Body of pancreas (tissue), 4 donors: Measurements from ENCODE around the gene TRPV6.

Source experiments
- POLR2A ChIP-seq, 3 donors: fragments of 450-650 bp; IDR thresholded peaks; one replicate each; pipeline ENCODE4 v1.6.1; 2016; ENCODE audit warnings: antibody characterized with exemption in 3 of 3, mild to moderate bottlenecking in 2 of 3
- TF ChIP-seq, protein P1 (sequence below), 7 experiments: fragments of 450-650 bp in 4 of 7; fragments of 200-600 bp in 3 of 7; sonication (generic) in 3 of 7; IDR thresholded peaks; one replicate each; pipeline ENCODE4 v1.5.1; 2016 to 2019; ENCODE audit warnings: antibody characterized with exemption in 7 of 7

DNA sequence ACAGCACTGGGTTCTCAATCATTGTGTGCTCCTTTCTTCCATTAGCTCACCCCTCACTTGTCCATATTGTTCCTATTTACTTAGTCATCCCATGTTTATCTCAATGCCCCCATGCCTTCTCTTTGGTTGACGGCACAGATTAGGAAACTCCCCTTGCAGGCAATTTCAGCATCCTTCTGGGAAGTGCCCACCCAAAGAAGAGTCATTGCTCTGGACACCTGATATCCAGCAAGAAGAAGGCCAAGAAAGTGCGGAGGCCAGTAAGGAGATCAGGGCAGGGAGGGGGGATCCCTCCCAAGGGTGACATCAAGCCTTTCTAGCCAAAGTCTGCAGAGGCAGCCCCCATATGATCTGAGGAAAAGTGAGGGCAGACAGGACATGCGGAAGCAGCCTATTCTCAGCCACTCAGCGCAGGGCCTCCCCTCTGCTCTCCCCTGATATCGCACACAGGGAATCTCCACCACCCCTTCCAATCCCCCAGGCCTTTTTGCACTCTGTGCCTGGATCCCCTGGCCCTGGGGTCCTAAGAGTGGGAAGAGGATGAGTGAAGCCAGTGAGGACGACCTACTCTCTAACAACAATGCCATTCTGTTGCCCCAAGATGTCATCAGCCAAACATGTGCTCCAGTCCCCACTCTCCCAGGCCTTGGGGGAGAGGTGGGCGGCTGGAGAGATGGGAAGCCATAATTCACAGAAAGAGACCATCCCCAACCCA lies 1.8 kb downstream of the TRPV6 start:
- TF ChIP-seq, protein P1, sequence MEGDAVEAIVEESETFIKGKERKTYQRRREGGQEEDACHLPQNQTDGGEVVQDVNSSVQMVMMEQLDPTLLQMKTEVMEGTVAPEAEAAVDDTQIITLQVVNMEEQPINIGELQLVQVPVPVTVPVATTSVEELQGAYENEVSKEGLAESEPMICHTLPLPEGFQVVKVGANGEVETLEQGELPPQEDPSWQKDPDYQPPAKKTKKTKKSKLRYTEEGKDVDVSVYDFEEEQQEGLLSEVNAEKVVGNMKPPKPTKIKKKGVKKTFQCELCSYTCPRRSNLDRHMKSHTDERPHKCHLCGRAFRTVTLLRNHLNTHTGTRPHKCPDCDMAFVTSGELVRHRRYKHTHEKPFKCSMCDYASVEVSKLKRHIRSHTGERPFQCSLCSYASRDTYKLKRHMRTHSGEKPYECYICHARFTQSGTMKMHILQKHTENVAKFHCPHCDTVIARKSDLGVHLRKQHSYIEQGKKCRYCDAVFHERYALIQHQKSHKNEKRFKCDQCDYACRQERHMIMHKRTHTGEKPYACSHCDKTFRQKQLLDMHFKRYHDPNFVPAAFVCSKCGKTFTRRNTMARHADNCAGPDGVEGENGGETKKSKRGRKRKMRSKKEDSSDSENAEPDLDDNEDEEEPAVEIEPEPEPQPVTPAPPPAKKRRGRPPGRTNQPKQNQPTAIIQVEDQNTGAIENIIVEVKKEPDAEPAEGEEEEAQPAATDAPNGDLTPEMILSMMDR (IDR thresholded peaks at IDR 0.05) = no peak
- TF ChIP-seq POLR2A (IDR thresholded peaks at IDR 0.05) = no peak
